Measurements from ENCODE around the gene RBM4. TPM values are rescaled to one million over a fixed set of nuclear protein-coding genes. Genes with fewer than 3 reads are reported as not detected.

RBM4 gene
- total RNA-seq, 1 experiment from 2014 or later = 272 TPM

DNA sequence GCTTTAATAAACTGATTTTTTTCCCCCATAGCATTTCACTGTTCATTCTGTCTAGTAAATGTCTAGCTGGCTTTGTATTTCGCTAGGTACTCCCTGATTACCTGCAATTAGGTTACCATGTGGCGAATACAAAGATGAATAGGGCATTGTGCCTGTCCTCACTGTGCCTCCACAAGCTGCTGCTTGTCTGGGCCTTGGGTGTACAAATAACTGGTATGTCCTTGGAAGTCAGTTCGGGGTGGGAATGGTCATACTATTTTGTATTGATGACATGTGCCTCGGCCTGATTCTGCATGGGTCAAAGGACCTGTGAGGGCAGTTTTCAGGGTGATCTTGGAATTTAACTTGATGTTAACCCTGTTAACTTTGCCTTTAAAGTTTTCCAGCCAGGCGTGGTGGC lies 11.4 kb downstream of the RBM4 start:
- H3K23ac ChIP-seq (ENCODE audit: insufficient read length, low read depth, low read length) = no peak overlapping the region
- H3K9me3 ChIP-seq (ENCODE audit: control insufficient read depth, low read depth, low read length) = no peaks in the 10 kb centered on the region
- TF ChIP-seq, protein P1, sequence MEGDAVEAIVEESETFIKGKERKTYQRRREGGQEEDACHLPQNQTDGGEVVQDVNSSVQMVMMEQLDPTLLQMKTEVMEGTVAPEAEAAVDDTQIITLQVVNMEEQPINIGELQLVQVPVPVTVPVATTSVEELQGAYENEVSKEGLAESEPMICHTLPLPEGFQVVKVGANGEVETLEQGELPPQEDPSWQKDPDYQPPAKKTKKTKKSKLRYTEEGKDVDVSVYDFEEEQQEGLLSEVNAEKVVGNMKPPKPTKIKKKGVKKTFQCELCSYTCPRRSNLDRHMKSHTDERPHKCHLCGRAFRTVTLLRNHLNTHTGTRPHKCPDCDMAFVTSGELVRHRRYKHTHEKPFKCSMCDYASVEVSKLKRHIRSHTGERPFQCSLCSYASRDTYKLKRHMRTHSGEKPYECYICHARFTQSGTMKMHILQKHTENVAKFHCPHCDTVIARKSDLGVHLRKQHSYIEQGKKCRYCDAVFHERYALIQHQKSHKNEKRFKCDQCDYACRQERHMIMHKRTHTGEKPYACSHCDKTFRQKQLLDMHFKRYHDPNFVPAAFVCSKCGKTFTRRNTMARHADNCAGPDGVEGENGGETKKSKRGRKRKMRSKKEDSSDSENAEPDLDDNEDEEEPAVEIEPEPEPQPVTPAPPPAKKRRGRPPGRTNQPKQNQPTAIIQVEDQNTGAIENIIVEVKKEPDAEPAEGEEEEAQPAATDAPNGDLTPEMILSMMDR (conservative IDR thresholded peaks at IDR 0.05) = no peak
- Mint-ChIP-seq H3K36me3 (ENCODE audit: insufficient read depth in 1 of 3, low read depth in 3 of 3) (peaks cover 66 to 82% (median 81%) of the 10 kb centered on the region in 3 experiments), H3K9me3 (no peaks in the 10 kb centered on the region), H3K4me1 (peaks cover 15% of the 10 kb centered on the region in 2 experiments), H3K27me3 (ENCODE audit: low read depth) (no peaks in the 10 kb centered on the region; the same call in 1 of the 2 replicates), H3K4me3 (no peak overlapping the region), H3K27ac (0 out of 7 replicates have a peak overlapping the region, but pooled peaks of 1 of the 3 experiments have one; percentile 40)
- H2BK120ac ChIP-seq (ENCODE audit: low read depth, low read length, poor library complexity, severe bottlenecking) = no peak overlapping the region
- no peaks in the 10 kb centered on the region for H3K23me2 ChIP-seq (ENCODE audit: insufficient read length, low read depth, low read length, poor library complexity, severe bottlenecking)
- no peak overlapping the region for H3K9ac ChIP-seq (ENCODE audit: extremely low read depth, insufficient read length, low read length)
- H2BK5ac ChIP-seq (ENCODE audit: insufficient read length, low read length) = no peak overlapping the region
- no peak overlapping the region for H2BK12ac ChIP-seq (ENCODE audit: insufficient read length, low read depth, low read length)
- no peak overlapping the region for H3K4ac ChIP-seq (ENCODE audit: low read depth, low read length)
- no peak overlapping the region for H3K14ac ChIP-seq (ENCODE audit: insufficient read depth, low read length)
- H2AK5ac ChIP-seq (ENCODE audit: insufficient read length, low read length) = no peak overlapping the region
- H3K56ac ChIP-seq (ENCODE audit: insufficient read length, low read depth, low read length) = no peak overlapping the region
- H3K27ac ChIP-seq (ENCODE audit: insufficient read length, low read depth, low read length) = no peak overlapping the region
- peaks cover 12% of the 10 kb centered on the region for H3K79me1 ChIP-seq (ENCODE audit: insufficient read depth, low read depth, low read length, poor library complexity, severe bottlenecking)
- H3K4me2 ChIP-seq (ENCODE audit: insufficient read depth, insufficient read length, low read length) = no peak overlapping the region
- H3T11ph ChIP-seq (ENCODE audit: low read length) = no peak overlapping the region
- H3K18ac ChIP-seq (ENCODE audit: insufficient read length, low read depth, low read length) = no peak overlapping the region
- DNase-seq = no peak
- H3K79me2 ChIP-seq (ENCODE audit: insufficient read depth, low read length) = peaks cover 18% of the 10 kb centered on the region
- no peaks in the 10 kb centered on the region for H3K4me1 ChIP-seq (ENCODE audit: insufficient read depth, low read length)
- H2AFZ ChIP-seq (ENCODE audit: low read length) = no peak overlapping the region
- no peaks in the 10 kb centered on the region for H3K27me3 ChIP-seq (ENCODE audit: insufficient read depth, low read length)
- H4K20me1 ChIP-seq (ENCODE audit: control insufficient read depth, insufficient read depth, insufficient read length) = no peaks in the 10 kb centered on the region
- no peak overlapping the region for H4K5ac ChIP-seq (ENCODE audit: insufficient read length, low read depth, low read length)
- H2BK15ac ChIP-seq (ENCODE audit: low read depth, low read length) = no peak overlapping the region
- no peak overlapping the region for H4K8ac ChIP-seq (replicated peaks; ENCODE audit: insufficient read length, low read depth, low read length)
- H4K91ac ChIP-seq (ENCODE audit: insufficient read length, low read depth, low read length) = no peak overlapping the region
- WGBS (ENCODE audit: extremely low coverage, insufficient read length, low lambda C conversion rate) = no CpG with 5 or more reads among the region's 5 CpGs
- H2BK20ac ChIP-seq (ENCODE audit: low read depth, low read length, poor library complexity, severe bottlenecking) = no peak overlapping the region
